ENCODE results near the gene FREM3. TPM values are rescaled to one million over a fixed set of nuclear protein-coding genes. Genes with fewer than 3 reads are reported as not detected.

FREM3 gene
- total and polyA plus RNA-seq, 2 experiments from 2014 or later = not detected

GRCh38 chr4:143713955-143714625 lies 13.6 kb upstream of the FREM3 start:
- no peak for DNase-seq
- in situ Hi-C loops (cut with MboI) = no loop called here
- 75 to 82% methylated on average over 2 of the region's 2 CpGs for WGBS, 2 experiments (ENCODE audit: low coverage in 1 of 2, low lambda C conversion rate in 2 of 2, missing lambda C conversion rate in 2 of 2)

DNA sequence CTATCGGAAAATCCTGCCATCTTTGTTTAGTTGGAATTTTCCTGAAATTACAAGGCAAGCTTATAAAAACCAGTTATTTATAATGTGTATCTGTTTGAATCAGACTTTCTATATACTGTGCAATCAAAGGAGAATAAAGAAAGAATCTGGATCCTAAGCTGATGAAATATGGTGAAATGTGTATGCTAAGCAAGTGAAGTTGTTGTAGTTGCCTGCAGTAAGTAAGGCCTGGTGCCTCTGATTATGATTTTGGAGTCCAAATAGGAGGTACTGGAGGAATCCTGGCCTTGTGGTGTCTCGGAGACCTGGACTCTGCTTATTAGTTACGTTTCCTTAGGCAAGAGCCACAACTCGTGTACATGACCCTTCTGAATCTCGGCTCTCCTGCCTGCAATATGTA lies 13.1 kb upstream of the FREM3 start:
- Histone ChIP-seq H3K9me2 (ENCODE audit: insufficient read depth) (no peaks in the 10 kb centered on the region), H3K9ac (no peak overlapping the region), H2AFZ (no peak overlapping the region), H3F3A (ENCODE audit: insufficient read depth) (no peaks in the 10 kb centered on the region), H3K27ac (no peak overlapping the region), H3K4me2 (ENCODE audit: unreplicated experiment) (no peak overlapping the region), H4K20me1 (ENCODE audit: insufficient read depth) (no peaks in the 10 kb centered on the region), H3K36me3 (ENCODE audit: low read depth) (no peaks in the 10 kb centered on the region), H3K9me3 (ENCODE audit: low read depth) (no peaks in the 10 kb centered on the region), H3K4me3 (no peak overlapping the region), H3K27me3 (replicated peaks; ENCODE audit: insufficient read depth) (no peaks in the 10 kb centered on the region), H3K4me1 (ENCODE audit: insufficient read depth) (no peaks in the 10 kb centered on the region), H3K79me2 (ENCODE audit: insufficient read depth) (no peaks in the 10 kb centered on the region)
- DNase-seq = no peak
- TF ChIP-seq EZH2 (IDR thresholded peaks at IDR 0.05; ENCODE audit: insufficient read depth, poor library complexity, severe bottlenecking) = no peak
- no peak for TF ChIP-seq EZH2phosphoT487 (IDR thresholded peaks at IDR 0.05; ENCODE audit: insufficient read depth, low read depth)
- WGBS, 2 experiments (ENCODE audit: low coverage in 1 of 2, low lambda C conversion rate in 2 of 2, missing lambda C conversion rate in 2 of 2) = 82 to 91% methylated on average over 5 of the region's 5 CpGs
- in situ Hi-C loops (cut with MboI) = no loop called here

More at GRCh38 chr4:143713955-143714625, 13.6 kb upstream of the FREM3 start:
- Histone ChIP-seq H3K4me2 (ENCODE audit: unreplicated experiment) (no peak overlapping the region), H3F3A (ENCODE audit: insufficient read depth) (no peaks in the 10 kb centered on the region), H3K9ac (no peak overlapping the region), H3K9me2 (ENCODE audit: insufficient read depth) (no peaks in the 10 kb centered on the region), H3K79me2 (ENCODE audit: insufficient read depth) (no peaks in the 10 kb centered on the region), H3K4me3 (no peak overlapping the region), H4K20me1 (ENCODE audit: insufficient read depth) (no peaks in the 10 kb centered on the region), H3K4me1 (ENCODE audit: insufficient read depth) (no peaks in the 10 kb centered on the region), H3K27ac (no peak overlapping the region), H2AFZ (no peak overlapping the region), H3K36me3 (ENCODE audit: low read depth) (no peaks in the 10 kb centered on the region), H3K27me3 (replicated peaks; ENCODE audit: insufficient read depth) (no peaks in the 10 kb centered on the region), H3K9me3 (ENCODE audit: low read depth) (no peaks in the 10 kb centered on the region)
- TF ChIP-seq EZH2phosphoT487 (IDR thresholded peaks at IDR 0.05; ENCODE audit: insufficient read depth, low read depth) = no peak
- no peak for TF ChIP-seq EZH2 (IDR thresholded peaks at IDR 0.05; ENCODE audit: insufficient read depth, poor library complexity, severe bottlenecking)

DNA sequence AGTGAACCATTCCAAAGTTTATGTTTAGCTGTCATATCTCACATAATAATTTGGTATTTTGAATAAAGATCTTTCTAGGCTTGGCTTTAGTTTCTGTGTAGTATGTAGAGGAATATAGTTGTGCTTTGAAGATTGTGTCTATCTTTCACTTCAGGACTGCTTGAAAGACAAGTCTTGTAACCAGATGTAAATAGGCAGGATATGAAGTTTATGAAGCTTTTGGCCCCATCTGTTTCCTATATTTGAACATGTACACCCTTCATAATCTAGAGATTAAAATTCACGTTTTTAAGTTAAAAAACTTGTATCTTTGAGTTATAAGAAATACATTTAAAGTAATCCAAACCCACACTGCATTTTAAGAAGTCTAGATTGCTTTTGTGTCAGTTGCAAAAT lies 11.7 kb upstream of the FREM3 start:
- Histone ChIP-seq H3K9ac (no peak overlapping the region), H3K9me2 (ENCODE audit: insufficient read depth) (no peaks in the 10 kb centered on the region), H3K79me2 (ENCODE audit: insufficient read depth) (no peaks in the 10 kb centered on the region), H4K20me1 (ENCODE audit: insufficient read depth) (no peaks in the 10 kb centered on the region), H3K27me3 (replicated peaks; ENCODE audit: insufficient read depth) (no peaks in the 10 kb centered on the region), H2AFZ (no peak overlapping the region), H3K9me3 (ENCODE audit: low read depth) (no peaks in the 10 kb centered on the region), H3K4me3 (no peak overlapping the region), H3K4me1 (ENCODE audit: insufficient read depth) (no peaks in the 10 kb centered on the region), H3K4me2 (ENCODE audit: unreplicated experiment) (no peak overlapping the region), H3F3A (ENCODE audit: insufficient read depth) (no peaks in the 10 kb centered on the region), H3K27ac (no peak overlapping the region), H3K36me3 (ENCODE audit: low read depth) (no peaks in the 10 kb centered on the region)
- no peak for DNase-seq
- in situ Hi-C loops (cut with MboI) = no loop called here
- no peak for TF ChIP-seq EZH2 (IDR thresholded peaks at IDR 0.05; ENCODE audit: insufficient read depth, poor library complexity, severe bottlenecking)
- no peak for TF ChIP-seq EZH2phosphoT487 (IDR thresholded peaks at IDR 0.05; ENCODE audit: insufficient read depth, low read depth)
- 5 to 6% methylated on average over 1 of the region's 1 CpG for WGBS, 2 experiments (ENCODE audit: low coverage in 1 of 2, low lambda C conversion rate in 2 of 2, missing lambda C conversion rate in 2 of 2)

- no peak overlapping the region for H2AFZ ChIP-seq
- no peaks in the 10 kb centered on the region for H3K27me3 ChIP-seq (replicated peaks; ENCODE audit: insufficient read depth)
- H4K20me1 ChIP-seq (ENCODE audit: insufficient read depth) = no peaks in the 10 kb centered on the region
- no peaks in the 10 kb centered on the region for H3K36me3 ChIP-seq (ENCODE audit: low read depth)
- H3K9ac ChIP-seq = no peak overlapping the region
- H3K4me3 ChIP-seq = no peak overlapping the region
- TF ChIP-seq EZH2phosphoT487 (IDR thresholded peaks at IDR 0.05; ENCODE audit: insufficient read depth, low read depth) = no peak
- no peak for TF ChIP-seq EZH2 (IDR thresholded peaks at IDR 0.05; ENCODE audit: insufficient read depth, poor library complexity, severe bottlenecking)
- no peaks in the 10 kb centered on the region for H3K9me3 ChIP-seq (ENCODE audit: low read depth)
- H3K4me2 ChIP-seq (ENCODE audit: unreplicated experiment) = no peak overlapping the region
- no peak overlapping the region for H3K27ac ChIP-seq
- no peaks in the 10 kb centered on the region for H3K79me2 ChIP-seq (ENCODE audit: insufficient read depth)
- in situ Hi-C loops (cut with MboI) = no loop called here
- H3F3A ChIP-seq (ENCODE audit: insufficient read depth) = no peaks in the 10 kb centered on the region
- 52 to 55% methylated on average over 4 of the region's 4 CpGs for WGBS, 2 experiments (ENCODE audit: low coverage in 1 of 2, low lambda C conversion rate in 2 of 2, missing lambda C conversion rate in 2 of 2)
- no peaks in the 10 kb centered on the region for H3K9me2 ChIP-seq (ENCODE audit: insufficient read depth)
- H3K4me1 ChIP-seq (ENCODE audit: insufficient read depth) = no peaks in the 10 kb centered on the region
- no peak for DNase-seq
These were observed 11.2 kb upstream of the FREM3 start for GRCh38 chr4:143711543-143712154.

Measured in GM23248 (cell line).